Measurements from ENCODE around the gene R3HCC1L. TPM values are rescaled to one million over a fixed set of nuclear protein-coding genes. Genes with fewer than 3 reads are reported as not detected.

Gene R3HCC1L
- total and polyA plus RNA-seq, 9 of the 15 experiments (the other 6 are each of a cell fraction or from before 2014, with no cell fraction given), result 9.1 to 17.8 (median 12.6) TPM

DNA sequence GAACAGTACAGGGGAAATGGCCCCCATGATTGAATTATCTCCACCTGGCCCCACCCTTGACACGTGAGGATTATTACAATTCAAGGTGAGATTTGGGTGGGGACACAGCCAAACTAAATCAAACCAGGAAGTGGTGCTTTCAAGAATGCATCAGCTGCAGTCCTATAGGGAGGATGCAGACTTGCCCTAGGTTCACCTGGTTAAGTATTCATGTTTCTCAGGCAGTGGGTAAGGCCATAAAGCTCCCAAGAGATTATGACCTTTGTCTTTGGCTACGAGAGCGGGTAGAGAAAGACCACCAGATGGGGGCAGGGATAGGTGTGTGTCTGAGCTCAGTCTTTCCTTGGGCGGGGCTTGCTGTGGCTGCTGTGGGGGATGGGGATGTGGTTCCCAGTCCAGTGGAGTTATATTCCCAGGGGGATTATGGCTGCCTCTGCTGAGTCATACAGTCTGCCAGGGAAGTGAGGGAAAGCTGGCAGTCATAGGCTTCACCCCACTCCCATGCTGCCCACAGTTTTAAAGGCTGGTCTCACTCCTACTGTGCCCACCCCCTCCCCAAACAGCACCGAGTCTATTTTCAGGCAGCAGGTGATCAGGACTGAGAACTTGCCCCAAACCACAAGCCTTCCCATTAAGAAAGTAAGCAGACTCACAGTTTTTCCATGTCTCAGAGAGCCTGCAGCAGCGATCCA is 8.4 kb upstream of the R3HCC1L start:
- no peak for ATAC-seq
- CTCF ChIA-PET (ENCODE audit: low intra/inter-chr PET ratio), result no interaction called here
- BruUV-seq (replicated peaks), result no TSS peak
- no peaks in the 10 kb centered on the region for H3K4me1 ChIP-seq (replicated peaks in 1 of 2; ENCODE audit: control insufficient read depth in 2 of 2, insufficient read depth in 2 of 2, low read length in 2 of 2)
- H3K9me1 ChIP-seq (ENCODE audit: control insufficient read depth, insufficient read depth, low read length), result no peaks in the 10 kb centered on the region
- peaks cover 4 to 5% of the 10 kb centered on the region in 2 experiments; a peak in 3 of 5 replicates for H3K27me3 ChIP-seq (ENCODE audit: control insufficient read depth in 2 of 2, insufficient read depth in 2 of 2, low read length in 2 of 2)
- H3K4me3 ChIP-seq, result no peak overlapping the region
- POLR2A ChIA-PET, result interaction anchor here (0.6 to 1.0 kb wide), 3 partner anchors 8 to 16 kb away, joined by 3 read pairs; partner anchors contain the start of gene R3HCC1L
- WGBS (ENCODE audit: insufficient coverage, low coverage, missing lambda C conversion rate), result 10% methylated on average over 6 of the region's 6 CpGs
- no peak for FAIRE-seq
- in situ Hi-C loops (cut with MboI), result no loop called here
- H4K20me1 ChIP-seq (replicated peaks; ENCODE audit: control insufficient read depth, insufficient read depth, low read length), result no peaks in the 10 kb centered on the region
- no peaks in the 10 kb centered on the region for H3K9me3 ChIP-seq (replicated peaks; ENCODE audit: control insufficient read depth, insufficient read depth, low read depth, low read length)
- no peak for DNase-seq (ENCODE audit: extremely low read depth in 1 of 4, low spot score in 3 of 4)
- no peak overlapping the region for H2AFZ ChIP-seq (ENCODE audit: low read depth, low read length)
- H3K36me3 ChIP-seq (ENCODE audit: control insufficient read depth, insufficient read depth, low read length), result no peaks in the 10 kb centered on the region
- no peak overlapping the region for H3K27ac ChIP-seq (ENCODE audit: extremely low read depth, low read depth, low read length)
- H3K79me2 ChIP-seq (ENCODE audit: control insufficient read depth, insufficient read depth, low read length), result no peaks in the 10 kb centered on the region
- H3K9ac ChIP-seq (ENCODE audit: insufficient read depth in 1 of 2, low read depth in 2 of 2, low read length in 2 of 2), result no peak overlapping the region
- intact Hi-C loops (cut with micrococcal nuclease), result no loop called here
- H3K4me2 ChIP-seq (ENCODE audit: insufficient read depth, low read length), result no peak overlapping the region
- TF ChIP-seq, protein P1, sequence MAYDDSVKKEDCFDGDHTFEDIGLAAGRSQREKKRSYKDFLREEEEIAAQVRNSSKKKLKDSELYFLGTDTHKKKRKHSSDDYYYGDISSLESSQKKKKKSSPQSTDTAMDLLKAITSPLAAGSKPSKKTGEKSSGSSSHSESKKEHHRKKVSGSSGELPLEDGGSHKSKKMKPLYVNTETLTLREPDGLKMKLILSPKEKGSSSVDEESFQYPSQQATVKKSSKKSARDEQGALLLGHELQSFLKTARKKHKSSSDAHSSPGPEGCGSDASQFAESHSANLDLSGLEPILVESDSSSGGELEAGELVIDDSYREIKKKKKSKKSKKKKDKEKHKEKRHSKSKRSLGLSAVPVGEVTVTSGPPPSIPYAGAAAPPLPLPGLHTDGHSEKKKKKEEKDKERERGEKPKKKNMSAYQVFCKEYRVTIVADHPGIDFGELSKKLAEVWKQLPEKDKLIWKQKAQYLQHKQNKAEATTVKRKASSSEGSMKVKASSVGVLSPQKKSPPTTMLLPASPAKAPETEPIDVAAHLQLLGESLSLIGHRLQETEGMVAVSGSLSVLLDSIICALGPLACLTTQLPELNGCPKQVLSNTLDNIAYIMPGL (CRISPR knock-in tag; IDR thresholded peaks at IDR 0.05), result no peak
- TF ChIP-seq KDM2B (CRISPR knock-in tag; IDR thresholded peaks at IDR 0.05) (no peak), MTA1 (IDR thresholded peaks at IDR 0.05; ENCODE audit: borderline replicate concordance) (no peak), SIN3A (IDR thresholded peaks at IDR 0.05; ENCODE audit: borderline replicate concordance in 2 of 2, control insufficient read depth in 1 of 2, low read depth in 2 of 2, low read length in 2 of 2) (no peak), TRIM24 (IDR thresholded peaks at IDR 0.05) (no peak), ASH1L (IDR thresholded peaks at IDR 0.05; ENCODE audit: borderline replicate concordance, low read depth, partially characterized antibody) (no peak), HDAC2 (IDR thresholded peaks at IDR 0.05) (no peak), RBM17 (IDR thresholded peaks at IDR 0.05; ENCODE audit: borderline replicate concordance, low read depth, low read length) (no peak), ESRRB (CRISPR knock-in tag; IDR thresholded peaks at IDR 0.05; ENCODE audit: borderline replicate concordance) (no peak), ZKSCAN8 (CRISPR knock-in tag; IDR thresholded peaks at IDR 0.05) (no peak)
- TF ChIP-seq, protein P2, sequence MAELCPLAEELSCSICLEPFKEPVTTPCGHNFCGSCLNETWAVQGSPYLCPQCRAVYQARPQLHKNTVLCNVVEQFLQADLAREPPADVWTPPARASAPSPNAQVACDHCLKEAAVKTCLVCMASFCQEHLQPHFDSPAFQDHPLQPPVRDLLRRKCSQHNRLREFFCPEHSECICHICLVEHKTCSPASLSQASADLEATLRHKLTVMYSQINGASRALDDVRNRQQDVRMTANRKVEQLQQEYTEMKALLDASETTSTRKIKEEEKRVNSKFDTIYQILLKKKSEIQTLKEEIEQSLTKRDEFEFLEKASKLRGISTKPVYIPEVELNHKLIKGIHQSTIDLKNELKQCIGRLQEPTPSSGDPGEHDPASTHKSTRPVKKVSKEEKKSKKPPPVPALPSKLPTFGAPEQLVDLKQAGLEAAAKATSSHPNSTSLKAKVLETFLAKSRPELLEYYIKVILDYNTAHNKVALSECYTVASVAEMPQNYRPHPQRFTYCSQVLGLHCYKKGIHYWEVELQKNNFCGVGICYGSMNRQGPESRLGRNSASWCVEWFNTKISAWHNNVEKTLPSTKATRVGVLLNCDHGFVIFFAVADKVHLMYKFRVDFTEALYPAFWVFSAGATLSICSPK (IDR thresholded peaks at IDR 0.05; ENCODE audit: borderline replicate concordance), result no peak
- TF ChIP-seq, protein P3, sequence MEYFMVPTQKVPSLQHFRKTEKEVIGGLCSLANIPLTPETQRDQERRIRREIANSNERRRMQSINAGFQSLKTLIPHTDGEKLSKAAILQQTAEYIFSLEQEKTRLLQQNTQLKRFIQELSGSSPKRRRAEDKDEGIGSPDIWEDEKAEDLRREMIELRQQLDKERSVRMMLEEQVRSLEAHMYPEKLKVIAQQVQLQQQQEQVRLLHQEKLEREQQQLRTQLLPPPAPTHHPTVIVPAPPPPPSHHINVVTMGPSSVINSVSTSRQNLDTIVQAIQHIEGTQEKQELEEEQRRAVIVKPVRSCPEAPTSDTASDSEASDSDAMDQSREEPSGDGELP (CRISPR knock-in tag; IDR thresholded peaks at IDR 0.05; ENCODE audit: borderline replicate concordance), result no peak
- TF ChIP-seq, protein P4, sequence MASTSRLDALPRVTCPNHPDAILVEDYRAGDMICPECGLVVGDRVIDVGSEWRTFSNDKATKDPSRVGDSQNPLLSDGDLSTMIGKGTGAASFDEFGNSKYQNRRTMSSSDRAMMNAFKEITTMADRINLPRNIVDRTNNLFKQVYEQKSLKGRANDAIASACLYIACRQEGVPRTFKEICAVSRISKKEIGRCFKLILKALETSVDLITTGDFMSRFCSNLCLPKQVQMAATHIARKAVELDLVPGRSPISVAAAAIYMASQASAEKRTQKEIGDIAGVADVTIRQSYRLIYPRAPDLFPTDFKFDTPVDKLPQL (IDR thresholded peaks at IDR 0.05; ENCODE audit: extremely low read depth, insufficient read length), result no peak
- TF ChIP-seq, protein P5, sequence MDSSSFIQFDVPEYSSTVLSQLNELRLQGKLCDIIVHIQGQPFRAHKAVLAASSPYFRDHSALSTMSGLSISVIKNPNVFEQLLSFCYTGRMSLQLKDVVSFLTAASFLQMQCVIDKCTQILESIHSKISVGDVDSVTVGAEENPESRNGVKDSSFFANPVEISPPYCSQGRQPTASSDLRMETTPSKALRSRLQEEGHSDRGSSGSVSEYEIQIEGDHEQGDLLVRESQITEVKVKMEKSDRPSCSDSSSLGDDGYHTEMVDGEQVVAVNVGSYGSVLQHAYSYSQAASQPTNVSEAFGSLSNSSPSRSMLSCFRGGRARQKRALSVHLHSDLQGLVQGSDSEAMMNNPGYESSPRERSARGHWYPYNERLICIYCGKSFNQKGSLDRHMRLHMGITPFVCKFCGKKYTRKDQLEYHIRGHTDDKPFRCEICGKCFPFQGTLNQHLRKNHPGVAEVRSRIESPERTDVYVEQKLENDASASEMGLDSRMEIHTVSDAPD (CRISPR knock-in tag; IDR thresholded peaks at IDR 0.05), result no peak
